HCT116 (cell line): ENCODE data around the gene ZFHX3. TPM values are rescaled to one million over a fixed set of nuclear protein-coding genes. Genes with fewer than 3 reads are reported as not detected.

ENCODE experiments used
- ATAC-seq: fragments of 200-7000 bp; cut with Tn5 transposase; 2 replicates; pipeline ENCODE4 v1.9.1; 2020; ENCODE audit warnings: mild to moderate bottlenecking, moderate library complexity
- BruUV-seq: library from RNA; stranded (reverse); fragments of 400-500 nt; replicated peaks from 2 replicates; lab custom pipeline; 2021; lab: Mats Ljungman, UMichigan
- CTCF ChIA-PET: fragments of 300-600 bp; sonication (Branson Sonifier 250); formaldehyde crosslinking; loops from one replicate; lab custom pipeline; 2021; ENCODE audit warnings: antibody characterized with exemption; lab: Charles Lee
- POLR2A ChIA-PET: fragments of 300-600, 350-600 bp; sonication (Branson Sonifier 250); formaldehyde crosslinking; loops from one replicate; lab custom pipeline; 2021; ENCODE audit warnings: antibody characterized with exemption; lab: Charles Lee
- RAD21 ChIA-PET, 2 experiments: fragments of 300-600 bp; sonication (Branson Sonifier 250); formaldehyde crosslinking; loops; one replicate each; lab custom pipeline; 2023; ENCODE audit warnings: low total read pairs in 2 of 2; ENCODE audit not compliant: uncharacterized antibody in 2 of 2, unreplicated experiment in 2 of 2, low non-redundant PET in 1 of 2; lab: Charles Lee
- DNase-seq: peaks from one replicate; pipeline ENCODE4 v3.0.0-alpha.2; 2010; ENCODE audit warnings: low read depth, low spot score
- H2AFZ ChIP-seq: fragments of 200-600 bp; shearing (Covaris generic), sonication (generic); 2 replicates; pipeline ENCODE4 v1.6.1; 2017; ENCODE audit warnings: low read depth, mixed run types, mixed read lengths, antibody characterized with exemption, low read length; ENCODE audit not compliant: poor library complexity, severe bottlenecking
- H3K27ac ChIP-seq: 2 replicates; pipeline ENCODE4 v1.5.1; 2012; ENCODE audit warnings: low read depth, low read length
- H3K27me3 ChIP-seq: fragments of 200-600 bp; sonication (generic); 2 replicates; pipeline ENCODE4 v1.6.1; 2016; ENCODE audit warnings: mixed run types, low read length, mixed read lengths; ENCODE audit not compliant: insufficient read depth
- H3K36me3 ChIP-seq, 2 experiments: fragments of 200-500 bp in 1 of 2; fragments of 200-600 bp in 1 of 2; sonication (Bioruptor generic) in 1 of 2; sonication (generic) in 1 of 2; 2 replicates each; pipeline versions ENCODE4 v1.5.1 to v1.6.1; 2014 to 2016; ENCODE audit warnings: low read length in 2 of 2, inconsistent platforms in 1 of 2, mixed read lengths in 1 of 2, mixed run types in 1 of 2; ENCODE audit not compliant: insufficient read depth in 2 of 2, control insufficient read depth in 1 of 2
- H3K4me1 ChIP-seq, 2 experiments: fragments of 200-600 bp in 1 of 2; sonication (generic) in 1 of 2; 2 replicates each; pipeline versions ENCODE4 v1.5.1 to v1.6.1; 2012 to 2017; ENCODE audit warnings: low read length in 2 of 2, inconsistent platforms in 1 of 2, mild to moderate bottlenecking in 1 of 2, mixed read lengths in 1 of 2, mixed run types in 1 of 2, moderate library complexity in 1 of 2; ENCODE audit not compliant: insufficient read depth in 2 of 2, control insufficient read depth in 1 of 2
- H3K4me2 ChIP-seq: fragments of 200-600 bp; sonication (generic); 2 replicates; pipeline ENCODE4 v1.6.1; 2017; ENCODE audit warnings: mixed run types, low read length, mixed read lengths
- H3K4me3 ChIP-seq, 2 experiments: fragments of 200-600 bp in 1 of 2; sonication (generic) in 1 of 2; replicated peaks in 1 of 2; 2 replicates each; pipeline ENCODE4 v1.5.1; 2011 to 2016; ENCODE audit warnings: low read length in 2 of 2, control low read depth in 1 of 2, low read depth in 1 of 2, mild to moderate bottlenecking in 1 of 2, mixed read lengths in 1 of 2, mixed run types in 1 of 2
- H3K79me2 ChIP-seq: fragments of 200-600 bp; sonication (generic); 2 replicates; pipeline ENCODE4 v1.6.1; 2017; ENCODE audit warnings: mild to moderate bottlenecking, mixed run types, low read length, moderate library complexity, mixed read lengths; ENCODE audit not compliant: insufficient read depth
- H3K9ac ChIP-seq: fragments of 200-600 bp; sonication (generic); 2 replicates; pipeline ENCODE4 v1.6.1; 2016; ENCODE audit warnings: low read length, mixed read lengths
- H3K9me2 ChIP-seq: fragments of 200-600 bp; sonication (generic), shearing (Covaris generic); 2 replicates; pipeline ENCODE4 v1.6.1; 2017; ENCODE audit warnings: mixed run types, mild to moderate bottlenecking, moderate library complexity; ENCODE audit not compliant: insufficient read depth
- H3K9me3 ChIP-seq, 2 experiments: fragments of 200-500 bp in 1 of 2; fragments of 200-600 bp in 1 of 2; sonication (Bioruptor generic) in 1 of 2; sonication (generic) in 1 of 2; 2 replicates each; pipeline ENCODE4 v1.6.1; 2014 to 2017; ENCODE audit warnings: low read length in 2 of 2, mixed read lengths in 2 of 2, inconsistent platforms in 1 of 2, low read depth in 1 of 2, mild to moderate bottlenecking in 1 of 2, mixed run types in 1 of 2, moderate library complexity in 1 of 2; ENCODE audit not compliant: control insufficient read depth in 1 of 2, insufficient read depth in 1 of 2
- H4K20me1 ChIP-seq: fragments of 200-600 bp; sonication (generic), shearing (Covaris generic); 2 replicates; pipeline ENCODE4 v1.6.1; 2017; ENCODE audit warnings: mixed run types, mild to moderate bottlenecking, moderate library complexity; ENCODE audit not compliant: insufficient read depth
- CEBPB ChIP-seq: IDR thresholded peaks from 2 replicates; pipeline ENCODE4 v1.6.1; 2012; ENCODE audit warnings: low read depth
- EGR1 ChIP-seq: IDR thresholded peaks from 2 replicates; pipeline ENCODE4 v1.6.1; 2012; ENCODE audit warnings: low read depth
- EZH2 ChIP-seq: fragments of 200-600 bp; sonication (generic); IDR thresholded peaks from 2 replicates; pipeline ENCODE4 v1.6.1; 2017; ENCODE audit warnings: antibody characterized with exemption, mixed run types
- EZH2phosphoT487 ChIP-seq: fragments of 200-600 bp; IDR thresholded peaks from 2 replicates; pipeline ENCODE4 v1.6.1; 2018; ENCODE audit warnings: antibody characterized with exemption, borderline replicate concordance
- JUND ChIP-seq: IDR thresholded peaks from 2 replicates; pipeline ENCODE4 v1.6.1; 2012
- POLR2A ChIP-seq: IDR thresholded peaks from 2 replicates; pipeline ENCODE4 v1.7.0; 2011; ENCODE audit warnings: borderline replicate concordance; ENCODE audit not compliant: insufficient read depth, insufficient read length; ENCODE audit errors: extremely low read depth
- POLR2AphosphoS5 ChIP-seq: IDR thresholded peaks from 2 replicates; pipeline ENCODE4 v1.6.1; 2011; ENCODE audit warnings: mild to moderate bottlenecking, low read depth, low read length, moderate library complexity
- RAD21 ChIP-seq: IDR thresholded peaks from 2 replicates; pipeline ENCODE4 v1.6.1; 2012; ENCODE audit warnings: low read depth, mild to moderate bottlenecking
- SRF ChIP-seq: IDR thresholded peaks from 2 replicates; pipeline ENCODE4 v1.6.1; 2012; ENCODE audit warnings: low read depth
- TCF7L2 ChIP-seq: IDR thresholded peaks from 2 replicates; pipeline ENCODE4 v1.7.0; 2011; ENCODE audit warnings: borderline replicate concordance, inconsistent platforms; ENCODE audit not compliant: insufficient read depth, insufficient read length; ENCODE audit errors: extremely low read depth
- YY1 ChIP-seq: IDR thresholded peaks from 2 replicates; pipeline ENCODE4 v1.6.1; 2011; ENCODE audit warnings: low read length, low read depth, moderate library complexity, mild to moderate bottlenecking; ENCODE audit not compliant: insufficient replicate concordance; ENCODE audit errors: extremely low read depth
- ZFX ChIP-seq: fragments of 450-650 bp; IDR thresholded peaks from 2 replicates; pipeline ENCODE4 v1.6.1; 2017
- intact Hi-C: fragments of 100-400 bp; cut with micrococcal nuclease; formaldehyde crosslinking; loops from 2 replicates; pipeline ENCODE4 v1.10.0; 2022
- total RNA-seq: library from RNA; stranded (reverse); gene quantifications from one replicate; pipeline ENCODE4 v1.2.1, GENCODE V29; 2021; ENCODE audit not compliant: unreplicated experiment
- TF ChIP-seq, protein P1 (sequence below), 3 experiments: fragments of 200-600 bp in 1 of 3; sonication (generic) in 1 of 3; IDR thresholded peaks in 2 of 3; conservative IDR thresholded peaks in 1 of 3; 2 replicates each; pipeline ENCODE4 v1.5.1; 2012 to 2017; ENCODE audit warnings: low read depth in 2 of 3, low read length in 2 of 3, antibody characterized with exemption in 1 of 3, borderline replicate concordance in 1 of 3, control low read depth in 1 of 3, mild to moderate bottlenecking in 1 of 3, mixed read lengths in 1 of 3, mixed run types in 1 of 3, moderate library complexity in 1 of 3; ENCODE audit not compliant: insufficient read depth in 1 of 3

ZFHX3 gene
- total RNA-seq, 1 experiment from 2014 or later = 6.3 TPM

DNA sequence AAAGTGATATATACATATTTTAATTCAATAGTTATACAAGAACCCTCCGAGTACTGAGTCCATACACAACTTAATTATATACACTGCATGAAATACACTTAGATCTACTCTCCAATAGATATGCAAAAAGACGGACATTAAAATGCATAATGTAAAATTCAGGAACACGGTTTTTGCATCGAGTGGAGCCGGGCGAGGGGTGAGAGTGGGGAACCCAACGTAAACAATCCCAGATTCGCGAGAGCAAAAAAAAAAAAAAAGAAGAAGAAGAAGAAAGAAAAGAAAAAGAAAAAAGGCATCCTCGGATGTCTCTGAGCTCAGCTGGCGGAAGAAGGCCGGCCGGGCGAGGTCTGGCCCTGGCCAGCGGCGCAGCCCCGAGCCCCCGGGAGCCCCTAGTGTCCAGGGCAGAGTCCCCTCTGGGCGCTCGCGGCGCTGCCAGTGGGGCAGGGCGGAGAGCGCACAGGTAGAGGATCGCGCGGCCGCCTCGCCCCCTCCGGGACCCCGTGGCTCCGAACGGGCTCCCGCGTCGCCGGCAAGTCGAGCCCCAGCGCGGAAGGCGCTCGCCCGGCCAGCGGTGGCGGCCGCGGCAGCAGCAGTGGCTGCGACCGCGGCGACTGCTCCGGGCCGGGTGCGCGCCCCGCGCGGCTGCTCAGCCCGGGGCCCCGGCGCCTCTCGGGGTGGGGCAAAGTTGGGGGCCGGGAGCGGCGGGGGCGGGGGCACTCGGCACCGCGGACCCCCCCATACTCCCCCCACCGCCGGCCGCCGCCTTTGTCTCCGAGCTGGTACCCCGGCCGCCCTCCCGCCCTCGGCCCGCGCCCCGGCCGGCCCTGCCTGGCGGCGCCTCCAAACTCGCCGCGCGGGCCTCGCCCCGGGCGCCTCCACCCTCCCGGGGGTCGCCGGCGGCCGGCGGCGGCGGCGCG lies 9.6 kb upstream of the ZFHX3 start:
- Histone ChIP-seq H4K20me1 (no peaks in the 10 kb centered on the region), H3K27me3 (no peaks in the 10 kb centered on the region), H2AFZ (no peak overlapping the region), H3K36me3 (no peaks in the 10 kb centered on the region), H3K9me2 (no peaks in the 10 kb centered on the region), H3K4me1 (peaks cover 42 to 58% of the 10 kb centered on the region in 2 experiments), H3K9ac (peak overlapping the region; percentile 57), H3K9me3 (no peaks in the 10 kb centered on the region), H3K79me2 (peaks cover 51% of the 10 kb centered on the region)
- RAD21 ChIA-PET = interaction anchor here (0.6 kb wide), 2 partner anchors 119 to 218 kb away, joined by 3 to 5 read pairs; no protein-coding TSS in a partner anchor
- peak; percentile 64 for ATAC-seq
- POLR2A ChIA-PET = no interaction called here
- intact Hi-C loops = loop anchor here (10.0 kb wide), 1 partner anchor 223 kb away; no protein-coding TSS in a partner anchor
- CTCF ChIA-PET = no interaction called here
- no peak for DNase-seq
- no TSS peak for BruUV-seq
- peak; percentile 9; the same call in 1 of the 2 replicates for TF ChIP-seq RAD21
- TF ChIP-seq ZFX = peak; percentile 56
- TF ChIP-seq EZH2 = no peak
- TF ChIP-seq, protein P1, sequence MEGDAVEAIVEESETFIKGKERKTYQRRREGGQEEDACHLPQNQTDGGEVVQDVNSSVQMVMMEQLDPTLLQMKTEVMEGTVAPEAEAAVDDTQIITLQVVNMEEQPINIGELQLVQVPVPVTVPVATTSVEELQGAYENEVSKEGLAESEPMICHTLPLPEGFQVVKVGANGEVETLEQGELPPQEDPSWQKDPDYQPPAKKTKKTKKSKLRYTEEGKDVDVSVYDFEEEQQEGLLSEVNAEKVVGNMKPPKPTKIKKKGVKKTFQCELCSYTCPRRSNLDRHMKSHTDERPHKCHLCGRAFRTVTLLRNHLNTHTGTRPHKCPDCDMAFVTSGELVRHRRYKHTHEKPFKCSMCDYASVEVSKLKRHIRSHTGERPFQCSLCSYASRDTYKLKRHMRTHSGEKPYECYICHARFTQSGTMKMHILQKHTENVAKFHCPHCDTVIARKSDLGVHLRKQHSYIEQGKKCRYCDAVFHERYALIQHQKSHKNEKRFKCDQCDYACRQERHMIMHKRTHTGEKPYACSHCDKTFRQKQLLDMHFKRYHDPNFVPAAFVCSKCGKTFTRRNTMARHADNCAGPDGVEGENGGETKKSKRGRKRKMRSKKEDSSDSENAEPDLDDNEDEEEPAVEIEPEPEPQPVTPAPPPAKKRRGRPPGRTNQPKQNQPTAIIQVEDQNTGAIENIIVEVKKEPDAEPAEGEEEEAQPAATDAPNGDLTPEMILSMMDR (IDR thresholded peaks at IDR 0.05 in 2 of 3, conservative IDR thresholded peaks at IDR 0.05 in 1 of 3; ENCODE audit: borderline replicate concordance in 1 of 3, insufficient read depth in 1 of 3, low read depth in 2 of 3, low read length in 2 of 3) = 0 out of 6 replicates have a peak, but pooled peaks of 2 of the 3 experiments have one; percentile 11 to 18
- no peak for TF ChIP-seq EGR1
- TF ChIP-seq POLR2AphosphoS5 = no peak
- TF ChIP-seq TCF7L2 = no peak
- no peak for TF ChIP-seq POLR2A
- TF ChIP-seq CEBPB = no peak
- TF ChIP-seq SRF = no peak
- no peak for TF ChIP-seq JUND
- TF ChIP-seq EZH2phosphoT487 = no peak
- TF ChIP-seq YY1 = no peak
- TF ChIP-seq, all 23 proteins: peak for 3
- H3K4me2 ChIP-seq = peak overlapping the region; percentile 95
- H3K27ac ChIP-seq = peak overlapping the region; percentile 64; the same call in 1 of the 2 replicates
- peak overlapping the region; percentile 51 to 59 for H3K4me3 ChIP-seq
